ENCODE measurements around the gene GCN1.

GCN1 gene

DNA sequence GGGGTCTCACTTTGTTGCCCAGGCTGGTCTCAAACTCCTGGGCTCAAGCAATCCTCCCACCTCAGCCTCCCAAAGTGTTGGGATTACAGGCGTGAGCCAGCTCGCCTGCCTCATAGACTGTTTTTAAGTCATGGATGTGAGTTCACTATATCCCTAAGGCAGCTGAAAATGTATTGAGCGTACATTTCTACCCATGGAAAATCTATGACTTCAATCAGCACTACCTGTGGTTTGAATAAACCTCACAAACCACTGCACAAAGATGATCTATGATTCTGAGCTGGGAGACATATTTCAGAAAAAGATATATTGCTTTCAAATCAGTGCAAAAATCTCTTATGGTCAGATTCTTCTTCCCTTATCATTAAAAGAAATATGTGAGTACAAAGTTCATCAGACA is 22.5 kb downstream of the GCN1 start:
- DNase-seq = no peak

GRCh38 chr12:120170631-120171030 is 23.9 kb downstream of the GCN1 start:
- DNase-seq = no peak

DNA sequence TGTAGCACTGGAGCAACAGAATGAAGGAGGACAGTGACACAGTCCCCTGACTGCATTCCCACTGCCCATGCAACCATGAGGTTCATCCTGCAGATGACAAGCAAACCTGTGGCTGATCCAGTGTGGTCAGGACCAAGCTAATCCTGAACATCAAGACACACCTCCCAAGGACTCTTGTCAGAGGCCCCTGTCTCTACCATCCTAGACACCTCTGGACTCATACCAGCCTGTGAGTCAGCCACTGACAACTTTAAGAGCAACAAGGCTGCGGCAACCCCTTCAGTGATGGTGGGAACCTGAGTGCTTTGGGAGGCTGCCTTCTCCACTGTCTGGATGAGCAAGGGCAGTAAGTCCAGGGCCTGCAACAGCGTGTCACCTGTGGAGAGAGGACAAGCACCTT is 24.6 kb downstream of the GCN1 start:
- DNase-seq = no peak

DNA sequence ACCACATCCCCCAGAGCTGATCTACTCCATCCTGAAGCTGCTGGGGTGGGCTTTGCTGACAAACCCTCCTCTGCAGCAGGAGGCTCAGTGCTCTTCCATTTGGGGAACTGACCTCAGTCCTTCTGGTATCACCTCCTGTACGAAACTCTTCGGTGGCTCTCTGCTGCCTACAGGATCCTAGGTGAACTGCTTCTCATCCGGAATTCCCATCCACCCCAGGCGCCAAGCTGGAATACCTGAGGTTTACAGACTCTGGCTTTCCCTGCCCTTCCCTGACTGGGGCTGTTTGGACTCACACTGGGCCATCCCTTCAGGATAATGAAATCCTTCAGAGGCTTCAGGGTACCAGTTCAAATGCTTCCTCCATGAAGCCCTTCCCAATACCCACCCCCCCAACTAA is 26.2 kb downstream of the GCN1 start:
- no peak for DNase-seq

DNA sequence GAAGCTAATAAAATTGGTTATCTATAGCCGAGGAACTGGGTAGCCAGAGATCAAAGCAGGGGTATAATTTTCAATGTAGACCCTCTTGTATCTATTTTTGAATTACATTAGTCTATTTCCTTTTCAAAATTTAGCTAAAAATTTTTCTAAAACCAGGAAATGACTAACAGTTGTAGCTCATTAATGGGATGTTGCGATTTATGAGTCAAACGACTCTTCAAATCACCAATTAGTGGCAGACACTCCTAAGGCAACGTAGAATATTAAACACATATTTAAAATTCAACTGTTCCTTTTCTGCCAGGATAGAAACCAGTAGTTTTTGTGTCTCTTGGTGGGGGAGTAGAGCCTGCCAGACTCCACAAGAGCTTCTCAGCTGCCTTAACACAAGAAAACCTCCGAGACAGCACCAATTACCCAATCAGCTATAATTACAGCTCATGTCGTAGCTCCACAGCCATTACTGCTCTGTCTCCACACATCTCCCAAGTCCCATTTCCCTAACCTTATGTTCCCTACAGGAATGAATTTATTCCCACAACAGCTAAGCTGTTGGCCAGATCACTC is 26.9 kb downstream of the GCN1 start:
- peak; percentile 23 for DNase-seq

DNA sequence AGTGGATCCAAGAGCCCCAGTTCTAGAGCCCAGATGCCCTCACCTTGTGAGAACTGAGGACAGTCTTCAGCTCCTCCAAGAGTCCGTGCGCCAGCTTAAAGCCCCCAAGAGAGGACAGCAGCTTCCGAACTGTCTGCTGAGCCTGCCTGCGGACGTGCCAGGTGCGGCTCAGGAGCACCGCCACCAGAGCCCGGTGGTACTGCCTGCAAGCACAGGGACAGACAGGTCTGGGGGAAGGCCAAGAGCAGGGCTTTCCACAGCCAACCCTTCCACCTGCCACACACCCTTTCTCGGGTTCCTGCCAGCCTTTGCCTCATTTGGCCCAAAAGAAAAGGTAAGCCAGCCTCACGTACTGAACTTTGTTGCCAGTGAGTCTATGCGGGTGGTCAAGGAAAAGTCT is 30.2 kb downstream of the GCN1 start:
- no peak for DNase-seq

GRCh38 chr12:120162763-120163162 is 31.8 kb downstream of the GCN1 start:
- no peak for DNase-seq

DNA sequence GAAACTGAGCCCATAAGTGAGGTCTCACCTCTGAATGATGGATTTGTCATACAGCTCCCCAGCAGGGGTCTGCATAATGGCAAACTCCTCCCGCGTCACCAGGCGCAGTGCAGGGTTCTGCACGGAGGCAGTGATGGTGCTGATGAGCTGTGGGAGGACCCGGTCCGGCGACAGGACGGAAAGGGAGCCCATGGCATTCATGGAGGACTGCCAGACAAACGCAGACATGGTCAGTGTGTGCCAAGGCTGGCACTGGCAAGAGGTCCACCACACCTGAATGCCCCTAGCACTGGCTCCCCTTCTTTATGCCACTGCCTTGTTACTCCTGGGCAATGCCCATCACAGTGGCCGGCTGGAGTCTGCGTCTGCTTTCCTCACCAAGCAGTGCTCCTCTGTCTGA is 32.7 kb downstream of the GCN1 start:
- DNase-seq = no peak

DNA sequence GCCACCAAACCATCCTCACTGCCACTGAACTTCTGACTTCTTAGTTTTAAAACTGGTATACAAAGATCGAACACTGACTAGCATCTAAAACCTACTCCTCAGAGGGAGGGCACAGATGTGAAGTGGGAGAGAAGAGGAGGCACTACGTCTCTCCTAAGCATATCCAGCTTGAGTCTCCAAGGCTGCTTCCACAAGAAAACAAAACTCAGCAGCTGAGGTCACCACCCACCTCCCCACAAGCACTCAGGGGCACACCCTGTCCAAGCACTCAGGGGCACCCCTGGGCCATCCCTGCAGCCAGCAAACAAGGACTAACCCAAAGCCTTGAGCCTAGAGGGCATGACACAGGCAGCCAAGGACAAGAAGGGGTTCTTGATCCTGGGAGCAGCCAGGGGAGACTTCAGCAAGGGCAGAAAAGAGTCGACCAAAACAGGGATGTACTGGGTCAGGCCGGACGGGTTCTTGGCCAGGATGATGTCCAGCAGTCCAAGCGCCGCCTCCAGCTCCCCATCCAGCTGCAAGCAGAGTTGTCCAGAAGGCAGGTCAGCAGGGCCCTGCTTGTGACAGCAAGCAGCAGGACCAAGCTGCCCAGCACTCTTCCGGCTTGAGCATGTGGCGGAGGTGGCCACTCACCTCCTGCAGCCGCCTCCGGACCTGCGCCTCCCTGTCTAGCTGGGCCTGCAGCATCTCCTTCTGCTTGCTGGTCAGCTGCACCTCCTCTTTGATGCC is 34.8 kb downstream of the GCN1 start:
- DNase-seq = no peak

- no peak for DNase-seq
These were observed 36.2 kb downstream of the GCN1 start for GRCh38 chr12:120158351-120158750.

DNA sequence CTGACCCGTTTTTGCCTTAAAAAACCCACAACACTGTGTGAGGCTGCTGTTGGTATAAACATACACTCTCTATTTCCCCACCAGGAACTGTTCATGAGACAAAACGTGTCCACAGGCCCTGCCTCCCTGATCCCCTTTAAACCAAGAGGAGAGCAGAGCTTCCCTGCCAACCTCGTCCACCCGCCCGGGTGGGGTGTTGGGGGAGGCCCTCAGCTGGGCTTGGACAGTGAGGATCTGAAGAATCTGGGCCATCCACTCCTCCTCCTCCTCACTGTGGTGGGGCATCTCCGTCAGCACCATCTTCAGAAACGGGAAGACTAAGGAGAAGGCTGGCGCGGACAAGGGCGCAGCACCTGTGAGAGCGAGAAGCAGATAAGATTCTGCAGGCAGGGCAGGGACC is 36.8 kb downstream of the GCN1 start:
- DNase-seq = no peak

DNA sequence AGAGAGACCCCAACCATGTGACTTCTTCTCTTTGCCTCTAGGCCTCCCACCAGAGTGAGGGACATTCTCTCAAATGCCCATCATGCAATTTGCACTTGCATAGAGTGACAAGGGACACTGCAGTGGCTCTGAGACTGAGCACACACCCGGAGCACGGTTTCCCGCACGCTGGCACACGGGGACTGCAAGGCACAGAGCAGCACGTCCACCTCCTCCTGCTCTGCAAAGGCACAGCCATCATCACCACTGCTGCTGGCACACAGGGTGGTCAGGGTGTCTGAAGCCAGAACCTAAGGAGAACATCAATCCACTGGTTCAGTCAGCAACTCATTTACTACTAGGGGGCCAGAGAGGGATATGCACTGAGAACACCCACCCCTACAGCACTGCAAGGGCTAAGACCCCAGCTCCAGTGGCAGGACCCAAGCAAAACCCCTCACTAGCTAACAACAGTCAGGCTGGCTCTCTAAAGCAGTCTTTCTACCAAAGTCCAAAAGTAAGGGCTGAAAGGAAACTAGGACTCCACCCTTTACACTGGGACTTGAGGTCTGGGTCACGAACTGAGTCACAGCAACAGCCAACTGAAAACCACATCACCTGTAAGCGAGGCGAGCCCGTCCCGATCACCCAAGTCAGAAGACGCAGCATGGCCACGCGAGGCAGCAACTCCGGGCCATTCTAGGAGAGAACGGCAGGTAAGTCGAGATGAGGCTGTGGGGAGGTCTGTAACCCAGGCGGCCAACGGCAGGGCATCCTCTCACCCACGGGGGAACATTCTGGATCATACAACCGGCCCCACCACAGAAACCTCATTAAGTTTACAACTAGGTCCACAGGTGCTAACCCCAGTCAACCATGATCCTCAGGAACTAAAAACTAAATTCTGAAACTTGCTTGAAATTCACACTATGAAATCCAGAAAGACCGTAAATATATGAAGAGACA is 37.9 kb downstream of the GCN1 start:
- DNase-seq = no peak

- no peak for DNase-seq
These were observed 39.4 kb downstream of the GCN1 start for GRCh38 chr12:120155072-120155471.

- DNase-seq = no peak
These were observed 43.5 kb downstream of the GCN1 start for GRCh38 chr12:120150919-120151525.

DNA sequence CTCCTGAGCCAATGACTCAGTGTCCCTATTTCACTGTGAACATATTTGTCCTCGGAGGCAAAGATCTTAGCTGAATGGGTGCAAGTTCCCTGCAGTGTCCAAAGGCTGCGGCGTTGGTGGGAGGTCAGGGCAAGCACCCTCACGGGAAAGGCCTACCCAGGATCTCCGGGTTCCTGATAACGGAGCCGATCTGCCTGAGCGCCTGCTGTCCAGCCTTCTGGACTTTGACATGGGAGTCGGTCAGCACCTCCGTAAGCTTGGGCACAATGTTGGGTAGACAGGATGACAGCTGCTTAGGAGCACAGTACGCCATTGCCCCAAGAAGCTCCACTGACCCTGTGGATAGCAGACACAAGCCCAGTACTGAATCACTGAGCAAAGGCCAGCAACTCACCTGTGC is 46.5 kb downstream of the GCN1 start:
- no peak for DNase-seq

DNA sequence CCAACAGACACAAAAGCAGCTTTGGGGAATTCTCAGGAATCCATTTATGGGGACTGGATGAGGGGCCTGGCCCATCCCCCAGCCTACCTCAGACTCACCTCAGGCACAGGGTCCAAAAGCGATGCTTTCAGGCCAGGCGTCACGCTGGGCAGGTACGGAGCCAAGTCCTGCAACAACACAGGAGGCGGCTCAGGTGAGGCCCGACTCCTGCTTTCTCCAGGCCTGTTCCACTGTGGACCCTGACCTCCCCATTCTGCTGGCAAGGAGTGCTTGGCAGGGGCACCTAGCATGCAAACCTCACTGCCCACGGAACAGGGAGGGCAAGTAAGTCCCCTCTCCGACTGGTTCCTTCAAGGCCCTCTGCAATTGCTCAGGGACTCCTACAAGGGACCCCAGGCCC is 49.4 kb downstream of the GCN1 start:
- DNase-seq = no peak

DNA sequence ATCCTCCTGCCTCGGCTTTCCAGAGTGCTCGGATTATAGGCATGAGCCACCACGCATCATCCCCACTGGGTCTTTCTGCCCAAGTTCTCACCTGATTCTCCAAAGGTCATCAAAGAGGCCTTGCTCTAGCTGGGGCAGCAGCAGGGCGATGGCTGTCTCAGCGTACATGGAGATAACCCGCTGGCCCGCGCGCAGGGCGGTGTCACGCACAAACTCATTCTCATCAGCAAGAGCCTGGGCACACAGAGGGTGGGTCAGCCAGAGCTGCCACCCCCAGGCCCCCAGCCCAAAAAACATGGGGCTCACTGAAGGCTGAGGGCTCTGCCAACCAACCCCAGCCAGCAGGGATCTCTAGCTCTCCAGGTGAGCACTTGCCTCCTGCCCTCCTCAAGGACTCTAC is 50.3 kb downstream of the GCN1 start:
- no peak for DNase-seq

DNA sequence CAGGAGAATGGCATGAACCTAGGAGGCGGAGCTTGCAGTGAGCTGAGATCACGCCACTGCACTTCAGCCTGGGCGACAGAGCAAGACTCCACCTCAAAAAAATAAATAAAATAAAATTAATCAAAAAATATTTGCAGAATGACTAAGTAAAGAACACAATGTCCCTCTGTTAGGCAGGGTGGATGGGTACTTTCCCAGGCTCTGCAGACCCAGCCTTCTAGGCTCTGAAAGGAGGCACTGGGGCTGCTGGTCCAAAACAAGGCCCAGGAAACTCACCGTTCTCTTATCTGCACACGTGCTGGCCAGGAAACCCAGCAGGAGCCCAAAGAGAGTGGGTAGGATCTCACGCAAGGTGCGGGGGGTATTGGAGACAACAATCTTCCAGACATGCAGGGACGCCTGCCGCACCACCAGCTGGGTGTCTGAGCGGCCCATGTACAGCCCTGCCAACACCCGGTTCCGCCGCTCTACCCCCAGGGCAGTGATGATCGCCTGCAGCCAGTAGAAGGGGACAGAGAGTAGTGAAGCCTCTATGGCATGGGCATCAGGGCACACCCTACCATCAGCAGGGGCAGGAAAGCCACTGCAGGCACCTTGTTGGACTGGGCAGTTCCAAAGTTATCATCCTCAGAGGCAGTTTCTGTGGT is 52.2 kb downstream of the GCN1 start:
- DNase-seq = no peak

GRCh38 chr12:120141336-120141735 is 53.2 kb downstream of the GCN1 start:
- DNase-seq = no peak

DNA sequence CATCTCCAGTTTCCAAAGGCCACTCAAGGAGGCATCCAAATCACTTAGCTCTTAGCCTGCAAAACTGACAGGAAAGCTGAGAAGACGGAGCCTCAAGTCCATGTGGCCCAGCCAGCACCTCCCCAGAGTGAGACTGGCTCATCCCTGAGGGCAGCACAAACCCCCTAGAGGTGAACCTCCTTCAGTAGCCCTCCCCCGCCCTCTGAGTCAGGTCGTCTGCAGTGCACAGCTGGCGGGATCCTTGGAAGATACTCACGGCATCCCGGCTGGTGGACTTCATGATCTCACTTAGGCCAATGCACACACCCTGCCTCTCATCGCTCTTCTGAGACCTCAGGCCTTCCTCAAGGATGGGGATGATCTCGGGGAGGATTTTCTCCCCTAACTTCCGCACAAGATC is 53.9 kb downstream of the GCN1 start:
- no peak for DNase-seq

GRCh38 chr12:120139958-120140357 is 54.6 kb downstream of the GCN1 start:
- peak; percentile 60 for DNase-seq

DNA sequence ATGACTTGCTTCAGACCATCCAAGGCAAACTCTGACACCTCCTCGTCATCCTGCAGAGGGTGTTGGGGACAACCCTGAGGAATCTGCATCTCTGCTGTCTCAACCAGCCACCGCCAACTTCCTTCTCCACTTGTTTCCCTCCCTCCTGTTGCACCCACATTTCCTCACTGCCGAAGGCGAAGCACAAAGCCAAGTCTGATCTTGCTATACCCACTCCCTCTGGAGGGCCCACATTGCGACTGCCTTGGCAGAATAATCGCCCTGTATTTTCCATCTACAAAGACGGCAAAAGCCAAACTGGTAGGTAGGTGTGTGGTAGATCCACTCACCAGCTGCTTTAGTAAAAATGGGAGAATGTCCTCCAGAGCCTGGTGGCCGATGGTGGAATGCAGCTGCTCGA is 56.1 kb downstream of the GCN1 start:
- no peak for DNase-seq

DNA sequence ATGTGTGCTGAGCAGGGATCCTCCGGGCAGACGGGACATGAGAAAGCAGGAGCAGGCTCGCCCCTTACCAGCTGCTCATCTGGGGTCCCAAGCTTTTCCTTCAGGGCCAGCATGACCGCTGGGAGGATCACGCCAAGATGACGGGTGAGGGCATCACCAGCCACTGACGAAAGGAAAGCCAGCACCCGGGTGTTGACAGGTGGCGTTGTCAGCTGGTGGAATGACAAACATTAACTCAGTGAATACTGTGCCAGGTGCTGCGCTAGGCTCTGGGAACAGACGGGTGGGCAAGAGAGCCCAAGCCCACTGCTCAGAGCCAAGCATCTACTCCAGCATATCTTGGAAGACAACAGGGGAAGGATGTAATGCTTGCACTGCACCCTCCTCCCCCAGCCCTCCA is 56.7 kb downstream of the GCN1 start:
- no peak for DNase-seq
